Measurements from ENCODE around the gene TMTC1. TPM values are rescaled to one million over a fixed set of nuclear protein-coding genes. Genes with fewer than 3 reads are reported as not detected.
"Not testable (repeated sequence)": the region's sequence is repeated elsewhere in the genome, so short reads cannot be mapped to it uniquely, and the experiment has no call there.

TMTC1 gene
- total RNA-seq (2012; rRNA removed): 69.9 and 94.0 TPM in 2 replicates

GRCh38 chr12:29783773-29784666 is at the start of gene TMTC1:
TMTC1 (minus strand) TSS chr12:29783942; CDS start chr12:29783751, 191 bp downstream.
- Histone ChIP-seq H3K9me3 (replicated peaks; ENCODE audit: low read length) (no peaks in the 10 kb centered on the region), H3K9ac (ENCODE audit: low read depth, low read length) (peak within 1 kb of the TSS; percentile 95), H3K27me3 (ENCODE audit: control insufficient read depth, insufficient read depth, low read length) (no peaks in the 10 kb centered on the region), H3K4me2 (ENCODE audit: low read length) (peak within 1 kb of the TSS; percentile 90), H3K36me3 (ENCODE audit: insufficient read depth, low read length) (peaks cover 6% of the 10 kb centered on the region), H3K4me1 (ENCODE audit: control insufficient read depth, insufficient read depth, low read length) (peaks cover 14% of the 10 kb centered on the region), H3K4me3 (ENCODE audit: low read length) (peak within 1 kb of the TSS; percentile 94)

- Histone ChIP-seq H3K4me3 (ENCODE audit: low read length) (no peak overlapping the region), H3K27me3 (ENCODE audit: control insufficient read depth, insufficient read depth, low read length) (no peaks in the 10 kb centered on the region), H3K4me2 (ENCODE audit: low read length) (no peak overlapping the region), H3K4me1 (ENCODE audit: control insufficient read depth, insufficient read depth, low read length) (no peaks in the 10 kb centered on the region), H3K36me3 (ENCODE audit: insufficient read depth, low read length) (no peaks in the 10 kb centered on the region), H3K9ac (ENCODE audit: low read depth, low read length) (no peak overlapping the region), H3K9me3 (replicated peaks; ENCODE audit: low read length) (peaks cover 5% of the 10 kb centered on the region)
These were observed 47.4 kb upstream of the TMTC1 start for GRCh38 chr12:29831173-29831572.

- Histone ChIP-seq H3K27me3 (ENCODE audit: control insufficient read depth, insufficient read depth, low read length) (no peaks in the 10 kb centered on the region), H3K9ac (ENCODE audit: low read depth, low read length) (no peak overlapping the region), H3K4me3 (ENCODE audit: low read length) (no peak overlapping the region), H3K9me3 (replicated peaks; ENCODE audit: low read length) (peaks cover 5% of the 10 kb centered on the region), H3K4me2 (ENCODE audit: low read length) (no peak overlapping the region), H3K4me1 (ENCODE audit: control insufficient read depth, insufficient read depth, low read length) (no peaks in the 10 kb centered on the region), H3K36me3 (ENCODE audit: insufficient read depth, low read length) (no peaks in the 10 kb centered on the region)
These were observed 46.6 kb upstream of the TMTC1 start for GRCh38 chr12:29830391-29830790.

GRCh38 chr12:29818916-29819623 is 35.3 kb upstream of the TMTC1 start:
- no peaks in the 10 kb centered on the region for H3K9me3 ChIP-seq (replicated peaks; ENCODE audit: low read length)
- no peaks in the 10 kb centered on the region for H3K36me3 ChIP-seq (ENCODE audit: insufficient read depth, low read length)
- H3K27me3 ChIP-seq (ENCODE audit: control insufficient read depth, insufficient read depth, low read length): peaks cover 7% of the 10 kb centered on the region
- no peak overlapping the region for H3K4me2 ChIP-seq (ENCODE audit: low read length)
- H3K9ac ChIP-seq (ENCODE audit: low read depth, low read length): no peak overlapping the region
- no peak overlapping the region for H3K4me3 ChIP-seq (ENCODE audit: low read length)
- H3K4me1 ChIP-seq (ENCODE audit: control insufficient read depth, insufficient read depth, low read length): no peaks in the 10 kb centered on the region

GRCh38 chr12:29816874-29817725 is 33.4 kb upstream of the TMTC1 start:
- Histone ChIP-seq H3K4me1 (ENCODE audit: control insufficient read depth, insufficient read depth, low read length) (no peaks in the 10 kb centered on the region), H3K9me3 (replicated peaks; ENCODE audit: low read length) (no peaks in the 10 kb centered on the region), H3K36me3 (ENCODE audit: insufficient read depth, low read length) (no peaks in the 10 kb centered on the region), H3K27me3 (ENCODE audit: control insufficient read depth, insufficient read depth, low read length) (peaks cover 3% of the 10 kb centered on the region), H3K9ac (ENCODE audit: low read depth, low read length) (no peak overlapping the region), H3K4me3 (ENCODE audit: low read length) (no peak overlapping the region), H3K4me2 (ENCODE audit: low read length) (no peak overlapping the region)

- H3K4me2 ChIP-seq (ENCODE audit: low read length); H3K4me3 ChIP-seq (ENCODE audit: low read length); H3K4me1 ChIP-seq (ENCODE audit: control insufficient read depth, insufficient read depth, low read length); H3K27me3 ChIP-seq (ENCODE audit: control insufficient read depth, insufficient read depth, low read length); H3K9me3 ChIP-seq (replicated peaks; ENCODE audit: low read length); H3K36me3 ChIP-seq (ENCODE audit: insufficient read depth, low read length); H3K9ac ChIP-seq (ENCODE audit: low read depth, low read length): not testable (repeated sequence)
These were observed 26.0 kb upstream of the TMTC1 start for GRCh38 chr12:29809616-29810361.

- Histone ChIP-seq H3K36me3 (ENCODE audit: insufficient read depth, low read length) (no peaks in the 10 kb centered on the region), H3K27me3 (ENCODE audit: control insufficient read depth, insufficient read depth, low read length) (no peaks in the 10 kb centered on the region), H3K9me3 (replicated peaks; ENCODE audit: low read length) (no peaks in the 10 kb centered on the region), H3K4me1 (ENCODE audit: control insufficient read depth, insufficient read depth, low read length) (peaks cover 8% of the 10 kb centered on the region), H3K4me2 (ENCODE audit: low read length) (no peak overlapping the region), H3K4me3 (ENCODE audit: low read length) (no peak overlapping the region), H3K9ac (ENCODE audit: low read depth, low read length) (no peak overlapping the region)
These were observed 23.4 kb upstream of the TMTC1 start for GRCh38 chr12:29807129-29807528.

GRCh38 chr12:29804019-29804418 is 20.3 kb upstream of the TMTC1 start:
- no peak overlapping the region for H3K4me2 ChIP-seq (ENCODE audit: low read length)
- H3K36me3 ChIP-seq (ENCODE audit: insufficient read depth, low read length): no peaks in the 10 kb centered on the region
- peaks cover 3% of the 10 kb centered on the region for H3K27me3 ChIP-seq (ENCODE audit: control insufficient read depth, insufficient read depth, low read length)
- no peak overlapping the region for H3K4me3 ChIP-seq (ENCODE audit: low read length)
- H3K4me1 ChIP-seq (ENCODE audit: control insufficient read depth, insufficient read depth, low read length): peaks cover 8% of the 10 kb centered on the region
- H3K9me3 ChIP-seq (replicated peaks; ENCODE audit: low read length): no peaks in the 10 kb centered on the region
- no peak overlapping the region for H3K9ac ChIP-seq (ENCODE audit: low read depth, low read length)

GRCh38 chr12:29799591-29799990 is 15.8 kb upstream of the TMTC1 start:
- H3K36me3 ChIP-seq (ENCODE audit: insufficient read depth, low read length): no peaks in the 10 kb centered on the region
- peaks cover 13% of the 10 kb centered on the region for H3K4me1 ChIP-seq (ENCODE audit: control insufficient read depth, insufficient read depth, low read length)
- H3K4me2 ChIP-seq (ENCODE audit: low read length): no peak overlapping the region
- H3K9me3 ChIP-seq (replicated peaks; ENCODE audit: low read length): no peaks in the 10 kb centered on the region
- H3K9ac ChIP-seq (ENCODE audit: low read depth, low read length): no peak overlapping the region
- H3K27me3 ChIP-seq (ENCODE audit: control insufficient read depth, insufficient read depth, low read length): peaks cover 3% of the 10 kb centered on the region
- H3K4me3 ChIP-seq (ENCODE audit: low read length): no peak overlapping the region

GRCh38 chr12:29797565-29798355 is 14.0 kb upstream of the TMTC1 start:
- H3K4me2 ChIP-seq (ENCODE audit: low read length): peak overlapping the region; percentile 75
- H3K4me1 ChIP-seq (ENCODE audit: control insufficient read depth, insufficient read depth, low read length): peaks cover 13% of the 10 kb centered on the region
- peaks cover 3% of the 10 kb centered on the region for H3K27me3 ChIP-seq (ENCODE audit: control insufficient read depth, insufficient read depth, low read length)
- no peak overlapping the region for H3K4me3 ChIP-seq (ENCODE audit: low read length)
- peak overlapping the region; percentile 8 for H3K9ac ChIP-seq (ENCODE audit: low read depth, low read length)
- H3K9me3 ChIP-seq (replicated peaks; ENCODE audit: low read length): no peaks in the 10 kb centered on the region
- no peaks in the 10 kb centered on the region for H3K36me3 ChIP-seq (ENCODE audit: insufficient read depth, low read length)
